Glutamatergic neuron (in vitro differentiated cells): ENCODE data around the gene ADGRG7. TPM values are rescaled to one million over a fixed set of nuclear protein-coding genes. Genes with fewer than 3 reads are reported as not detected.
A peak's percentile ranks its signal among the peaks of the same experiment; 100 is the strongest.

Source experiments
- DNase-seq: peaks from one replicate; pipeline ENCODE4 v3.0.0; 2022
- H3K27ac Mint-ChIP-seq: one replicate; pipeline ENCODE4 v1.8.0; 2020; ENCODE audit warnings: mild to moderate bottlenecking, mixed read lengths, inconsistent platforms; ENCODE audit not compliant: unreplicated experiment
- H3K27me3 Mint-ChIP-seq: one replicate; pipeline ENCODE4 v1.8.0; 2020; ENCODE audit warnings: mild to moderate bottlenecking, moderate library complexity, mixed read lengths, inconsistent platforms; ENCODE audit not compliant: unreplicated experiment
- H3K36me3 Mint-ChIP-seq: one replicate; pipeline ENCODE4 v1.8.0; 2020; ENCODE audit warnings: mild to moderate bottlenecking, mixed read lengths, inconsistent platforms; ENCODE audit not compliant: unreplicated experiment
- H3K4me1 Mint-ChIP-seq: one replicate; pipeline ENCODE4 v1.8.0; 2020; ENCODE audit warnings: mild to moderate bottlenecking, low read depth, mixed read lengths, inconsistent platforms; ENCODE audit not compliant: unreplicated experiment
- H3K4me3 Mint-ChIP-seq: one replicate; pipeline ENCODE4 v1.8.0; 2020; ENCODE audit warnings: mild to moderate bottlenecking, mixed read lengths, inconsistent platforms; ENCODE audit not compliant: unreplicated experiment
- H3K9me3 Mint-ChIP-seq: one replicate; pipeline ENCODE4 v1.8.0; 2020; ENCODE audit warnings: mild to moderate bottlenecking, moderate library complexity, mixed read lengths, inconsistent platforms; ENCODE audit not compliant: unreplicated experiment
- total RNA-seq: library from RNA; stranded (reverse); fragmentation: NEBNext Ultra II Directional; extraction: Animal tissue kit (Norgen Biotek cat#: 25700); gene quantifications from one replicate; pipeline ENCODE4 v1.2.1, GENCODE V29; 2021; ENCODE audit not compliant: unreplicated experiment
- TF ChIP-seq, protein P1 (sequence below): fragments of 200-600 bp; sonication (generic); IDR thresholded peaks from one replicate; pipeline ENCODE4 v1.5.0; 2021; ENCODE audit not compliant: partially characterized antibody, unreplicated experiment

Gene ADGRG7
- total RNA-seq, 1 donor from 2014 or later: not detected

- peak overlapping the region; percentile 26 for H3K27ac Mint-ChIP-seq
- H3K27me3 Mint-ChIP-seq: no peaks in the 10 kb centered on the region
- TF ChIP-seq, protein P1, sequence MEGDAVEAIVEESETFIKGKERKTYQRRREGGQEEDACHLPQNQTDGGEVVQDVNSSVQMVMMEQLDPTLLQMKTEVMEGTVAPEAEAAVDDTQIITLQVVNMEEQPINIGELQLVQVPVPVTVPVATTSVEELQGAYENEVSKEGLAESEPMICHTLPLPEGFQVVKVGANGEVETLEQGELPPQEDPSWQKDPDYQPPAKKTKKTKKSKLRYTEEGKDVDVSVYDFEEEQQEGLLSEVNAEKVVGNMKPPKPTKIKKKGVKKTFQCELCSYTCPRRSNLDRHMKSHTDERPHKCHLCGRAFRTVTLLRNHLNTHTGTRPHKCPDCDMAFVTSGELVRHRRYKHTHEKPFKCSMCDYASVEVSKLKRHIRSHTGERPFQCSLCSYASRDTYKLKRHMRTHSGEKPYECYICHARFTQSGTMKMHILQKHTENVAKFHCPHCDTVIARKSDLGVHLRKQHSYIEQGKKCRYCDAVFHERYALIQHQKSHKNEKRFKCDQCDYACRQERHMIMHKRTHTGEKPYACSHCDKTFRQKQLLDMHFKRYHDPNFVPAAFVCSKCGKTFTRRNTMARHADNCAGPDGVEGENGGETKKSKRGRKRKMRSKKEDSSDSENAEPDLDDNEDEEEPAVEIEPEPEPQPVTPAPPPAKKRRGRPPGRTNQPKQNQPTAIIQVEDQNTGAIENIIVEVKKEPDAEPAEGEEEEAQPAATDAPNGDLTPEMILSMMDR: no peak
- H3K9me3 Mint-ChIP-seq: peaks cover 4% of the 10 kb centered on the region
- H3K4me1 Mint-ChIP-seq: peaks cover 7% of the 10 kb centered on the region
- DNase-seq: peak; percentile 68
- peak overlapping the region; percentile 88 for H3K4me3 Mint-ChIP-seq
- H3K36me3 Mint-ChIP-seq: peaks cover 4% of the 10 kb centered on the region
Observed at GRCh38 chr3:100709842-100710260, 100.5 kb downstream of the ADGRG7 start.

- peak; percentile 47 for DNase-seq
- H3K27me3 Mint-ChIP-seq: no peaks in the 10 kb centered on the region
- peak overlapping the region; percentile 88 for H3K4me3 Mint-ChIP-seq
Observed at GRCh38 chr3:100710261-100710968, 101.0 kb downstream of the ADGRG7 start.

DNA sequence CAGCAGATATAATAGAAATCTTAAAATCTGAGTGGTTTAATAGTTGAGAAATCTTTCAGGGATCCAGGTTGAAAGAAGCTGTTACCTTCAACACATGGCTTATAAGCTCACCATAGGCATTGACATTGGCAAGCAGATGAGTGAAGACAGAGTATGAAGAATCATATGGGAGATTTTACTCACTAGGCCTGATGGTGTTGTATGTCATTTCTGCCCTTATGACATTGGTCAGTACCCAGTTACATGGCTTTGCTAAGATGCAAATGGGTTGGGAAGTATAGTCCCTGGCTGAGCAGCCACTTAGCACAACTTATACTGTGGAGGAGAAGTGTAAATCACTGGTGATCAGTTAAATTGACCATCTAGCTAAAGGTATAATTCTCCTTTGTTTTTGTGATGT is 105.8 kb downstream of the ADGRG7 start:
- Mint-ChIP-seq H3K36me3 (no peaks in the 10 kb centered on the region), H3K9me3 (no peaks in the 10 kb centered on the region), H3K4me3 (no peak overlapping the region), H3K27me3 (no peaks in the 10 kb centered on the region), H3K4me1 (peaks cover 15% of the 10 kb centered on the region), H3K27ac (no peak overlapping the region)
- TF ChIP-seq, protein P1: no peak
- DNase-seq: no peak

More at GRCh38 chr3:100710261-100710968, 101.0 kb downstream of the ADGRG7 start:
- Mint-ChIP-seq H3K4me1 (peaks cover 7% of the 10 kb centered on the region), H3K36me3 (peaks cover 4% of the 10 kb centered on the region), H3K9me3 (peaks cover 4% of the 10 kb centered on the region), H3K27ac (peak overlapping the region; percentile 59)
- TF ChIP-seq, protein P1: no peak

GRCh38 chr3:100717063-100717462 is 107.7 kb downstream of the ADGRG7 start:
- DNase-seq: no peak
- Mint-ChIP-seq H3K9me3 (no peaks in the 10 kb centered on the region), H3K4me1 (peaks cover 15% of the 10 kb centered on the region), H3K4me3 (no peak overlapping the region), H3K27ac (peak overlapping the region; percentile 62), H3K36me3 (no peaks in the 10 kb centered on the region), H3K27me3 (no peaks in the 10 kb centered on the region)
- TF ChIP-seq, protein P1: no peak
